MM.1S (cell line): Measurements from ENCODE around the gene GRPR.

ENCODE experiments used
- CTCF ChIP-seq: fragments of 300-600 bp; sonication (generic); IDR thresholded peaks from 2 replicates; pipeline ENCODE4 v1.5.1; 2016; ENCODE audit warnings: antibody characterized with exemption, low read length, mixed read lengths
- EZH2 ChIP-seq: fragments of 300-600 bp; sonication (generic); optimal IDR thresholded peaks from 2 replicates; pipeline ENCODE3; 2017; ENCODE audit warnings: low read depth, mild to moderate bottlenecking, antibody characterized with exemption, low read length, mixed read lengths
- EZH2phosphoT487 ChIP-seq: fragments of 300-600 bp; sonication (generic); IDR thresholded peaks from 2 replicates; pipeline ENCODE4 v1.6.1; 2018; ENCODE audit warnings: antibody characterized with exemption, low read length

GRCh38 chrX:16087076-16087475, 36.3 kb upstream of the GRPR start:
- TF ChIP-seq EZH2phosphoT487 (no peak), CTCF (no peak), EZH2 (no peak)
